ENCODE results near the gene APBA2.

Gene APBA2

GRCh38 chr15:28942046-28942445, 56.3 kb downstream of the APBA2 start:
- no peak for DNase-seq

DNA sequence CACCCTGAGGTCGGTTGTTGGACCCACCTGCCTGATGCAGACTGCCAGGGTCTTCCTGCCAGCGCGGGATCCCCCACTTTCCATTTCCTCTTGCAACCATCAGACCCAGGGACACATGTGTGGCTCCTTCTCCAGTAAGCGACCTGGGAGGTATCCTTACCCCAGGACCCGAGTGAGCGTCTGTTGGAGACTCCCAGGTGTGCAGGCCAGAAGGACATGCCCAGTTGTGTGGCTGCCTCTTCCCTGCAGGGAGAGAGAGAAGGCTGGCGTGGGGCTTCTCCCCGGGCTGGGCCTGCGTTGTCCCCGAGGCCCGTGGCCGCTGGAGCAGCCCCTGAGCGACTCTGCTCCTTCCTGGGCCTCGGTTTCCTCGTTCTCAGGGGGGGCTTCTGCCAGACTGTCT, 56.8 kb downstream of the APBA2 start:
- DNase-seq: no peak

- no peak for DNase-seq
Observed at GRCh38 chr15:28943146-28943545, 57.4 kb downstream of the APBA2 start.

DNA sequence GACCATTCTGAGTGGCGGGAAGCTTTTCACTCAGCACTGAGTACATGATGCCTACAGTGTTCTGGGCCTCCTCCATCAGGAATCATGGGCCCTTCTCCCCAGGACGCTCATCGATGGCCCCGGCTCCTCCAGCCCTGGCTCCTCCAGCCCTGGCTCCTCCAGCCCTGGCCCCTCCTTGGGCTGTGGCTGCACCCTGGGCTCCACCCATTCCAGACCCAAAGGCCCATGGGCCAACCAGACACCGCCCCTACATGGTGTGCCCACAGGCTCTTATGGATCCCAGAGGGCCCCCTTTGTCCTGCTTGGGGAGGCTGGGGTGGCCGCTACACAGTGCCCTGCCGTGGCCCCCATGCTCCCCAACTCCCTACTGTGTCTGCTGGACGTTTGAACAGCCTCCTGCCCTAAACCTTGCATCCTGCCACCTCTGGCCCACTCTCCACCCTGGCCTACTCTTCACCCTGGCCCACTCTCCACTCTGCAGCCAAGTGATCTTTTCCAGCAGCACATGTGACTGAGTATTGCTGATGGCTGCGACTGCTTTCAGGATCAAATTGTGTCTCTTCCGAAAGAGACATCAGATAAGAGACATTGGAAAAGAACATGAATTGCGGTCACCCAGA, 57.9 kb downstream of the APBA2 start:
- DNase-seq: no peak

GRCh38 chr15:28944286-28944685, 58.5 kb downstream of the APBA2 start:
- no peak for DNase-seq

- no peak for DNase-seq
Observed at GRCh38 chr15:28944696-28945300, 59.0 kb downstream of the APBA2 start.

DNA sequence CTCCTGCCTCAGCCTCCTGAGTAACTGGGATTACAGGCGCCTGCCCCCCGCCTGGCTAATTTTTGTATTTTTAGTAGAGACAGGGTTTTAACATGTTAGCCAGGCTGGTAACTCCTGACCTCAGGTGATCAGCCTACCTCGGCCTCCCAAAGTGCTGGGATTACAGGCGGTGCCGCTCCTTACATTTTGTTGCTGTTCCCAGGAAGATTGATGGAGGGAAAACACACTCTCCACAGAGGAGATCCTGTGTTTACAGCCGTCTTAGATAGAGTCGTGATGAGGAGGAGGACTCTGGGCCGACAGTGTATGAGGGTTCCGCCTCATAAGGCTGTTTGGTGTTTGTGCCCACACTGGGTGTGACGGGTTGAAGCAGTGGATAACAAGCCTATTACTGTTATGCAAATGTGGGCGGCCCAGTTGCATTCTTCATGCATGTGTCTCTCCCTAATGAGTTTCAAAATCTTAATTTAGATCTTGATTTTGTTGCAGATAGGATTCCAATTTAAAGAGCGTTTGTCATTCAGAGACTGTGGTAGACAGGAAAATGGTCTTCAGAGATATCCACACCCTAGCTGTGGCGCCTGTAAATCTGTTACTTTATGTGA, 60.0 kb downstream of the APBA2 start:
- no peak for DNase-seq

DNA sequence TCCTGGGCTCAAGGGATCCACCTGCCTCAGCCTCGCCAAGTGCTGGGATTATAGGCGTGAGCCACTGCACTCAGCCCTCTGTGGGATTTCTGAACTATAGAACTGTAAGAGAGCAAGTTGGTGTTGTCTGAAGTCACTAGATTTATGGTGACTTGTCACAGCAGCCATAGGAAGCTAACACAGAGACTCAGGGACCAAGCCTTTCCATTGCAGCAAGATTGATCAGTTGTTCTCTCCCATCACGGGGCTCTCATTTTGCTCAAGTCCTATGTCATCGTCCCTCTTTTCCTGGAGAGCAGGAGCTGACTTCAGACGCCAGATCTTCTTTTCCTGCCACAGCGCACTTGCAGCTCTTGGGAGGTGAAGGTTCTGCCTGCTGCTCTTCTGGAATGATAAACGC, 61.0 kb downstream of the APBA2 start:
- DNase-seq: no peak

GRCh38 chr15:28947221-28947674, 61.5 kb downstream of the APBA2 start:
- DNase-seq: no peak

DNA sequence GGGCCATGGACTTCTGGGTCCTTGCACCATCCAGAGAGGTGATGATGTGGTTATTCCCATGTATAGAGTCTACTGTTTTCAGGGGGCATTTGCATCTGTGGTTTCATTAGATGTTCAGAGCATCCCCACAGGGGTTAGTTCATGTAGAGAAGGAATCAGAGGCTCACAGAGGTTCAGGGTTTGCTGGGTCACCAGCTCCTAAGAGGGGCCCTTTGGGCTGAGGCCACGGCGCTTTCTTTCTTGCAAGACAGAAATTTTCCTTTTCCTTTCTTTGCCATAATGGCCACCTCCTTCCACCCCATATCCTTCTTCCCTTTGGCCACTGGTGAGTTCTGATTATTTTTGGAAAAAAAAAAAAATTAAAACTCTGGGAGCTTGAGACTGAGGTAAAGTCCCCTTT, 62.3 kb downstream of the APBA2 start:
- no peak for DNase-seq

- DNase-seq: no peak
Observed at GRCh38 chr15:28950916-28951315, 65.1 kb downstream of the APBA2 start.

- DNase-seq: no peak
Observed at GRCh38 chr15:28952666-28953491, 67.1 kb downstream of the APBA2 start.

GRCh38 chr15:28953573-28954195, 67.9 kb downstream of the APBA2 start:
- DNase-seq: no peak

DNA sequence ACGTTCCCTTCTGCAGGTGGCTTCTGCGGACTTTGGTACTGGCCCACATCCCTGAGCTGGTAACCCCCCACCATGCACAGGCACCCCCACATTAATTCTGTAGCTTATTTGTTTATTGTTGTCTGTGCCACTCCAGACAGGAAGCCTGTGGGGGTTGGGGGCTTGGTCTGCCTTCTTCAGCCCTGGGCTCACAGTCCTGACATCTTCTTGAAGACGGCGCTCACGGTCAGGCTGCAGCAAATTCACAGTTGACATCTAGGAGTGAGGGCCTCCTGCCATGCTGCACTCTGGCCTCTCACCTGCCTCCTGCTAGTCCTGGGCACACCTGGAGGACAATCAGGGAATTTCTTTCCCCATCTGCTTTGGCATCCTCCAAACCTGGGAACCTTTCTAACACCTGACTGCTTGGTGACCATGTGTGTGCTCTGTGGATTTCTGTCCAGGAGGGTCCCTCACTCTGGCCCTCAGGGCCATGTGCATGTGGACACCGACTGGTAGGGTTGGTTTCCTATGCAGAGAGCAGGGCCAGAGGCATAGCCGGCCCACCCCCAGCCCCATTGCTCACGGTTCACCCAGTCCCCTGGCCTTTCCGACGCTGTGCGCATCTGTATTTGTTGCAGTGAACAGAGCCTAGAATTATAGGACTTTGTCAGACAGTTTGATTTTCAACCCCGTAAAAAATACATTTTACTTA, 68.8 kb downstream of the APBA2 start:
- DNase-seq: no peak

GRCh38 chr15:28955160-28955992, 69.6 kb downstream of the APBA2 start:
- DNase-seq: peak; percentile 59

DNA sequence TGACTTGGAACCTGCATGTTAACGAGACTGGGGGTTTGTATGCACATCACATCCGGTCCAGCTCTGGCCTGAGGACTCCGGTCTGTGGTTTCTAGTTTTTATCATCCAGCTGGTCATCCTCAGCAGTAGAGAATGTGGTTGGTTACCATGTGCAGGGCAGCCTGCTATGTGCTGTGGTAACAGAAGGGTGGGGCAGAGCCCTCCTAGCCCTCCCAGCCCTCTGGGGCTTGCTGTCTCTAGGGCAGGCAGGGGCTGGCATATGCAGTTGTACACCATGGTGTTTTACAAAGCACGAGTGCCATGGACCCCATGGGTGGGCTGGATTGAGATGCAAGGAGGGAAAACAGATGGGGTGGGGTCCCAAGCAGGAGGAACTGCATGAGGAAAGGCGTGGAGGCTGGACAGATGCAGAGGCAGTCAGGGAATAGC, 70.2 kb downstream of the APBA2 start:
- DNase-seq: no peak

DNA sequence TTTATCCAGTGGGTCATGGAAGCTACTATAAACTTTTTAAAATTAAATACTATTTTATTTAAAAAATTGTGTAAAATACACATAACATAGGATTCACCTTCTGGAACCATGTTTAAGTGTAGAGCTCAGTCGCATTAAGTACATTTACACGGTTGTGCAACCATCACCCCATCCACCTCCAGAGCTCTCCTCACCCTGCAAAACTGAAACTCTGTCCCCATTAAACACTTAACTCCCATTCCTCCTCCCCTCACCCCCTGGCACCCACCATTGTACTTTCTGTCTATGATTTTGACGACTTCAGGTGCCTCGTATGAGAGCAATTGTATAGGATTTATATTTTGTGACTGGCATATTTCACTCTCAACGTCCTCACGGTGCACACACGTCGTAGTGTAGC, 70.7 kb downstream of the APBA2 start:
- no peak for DNase-seq

- DNase-seq: no peak
Observed at GRCh38 chr15:28957606-28958498, 72.1 kb downstream of the APBA2 start.

DNA sequence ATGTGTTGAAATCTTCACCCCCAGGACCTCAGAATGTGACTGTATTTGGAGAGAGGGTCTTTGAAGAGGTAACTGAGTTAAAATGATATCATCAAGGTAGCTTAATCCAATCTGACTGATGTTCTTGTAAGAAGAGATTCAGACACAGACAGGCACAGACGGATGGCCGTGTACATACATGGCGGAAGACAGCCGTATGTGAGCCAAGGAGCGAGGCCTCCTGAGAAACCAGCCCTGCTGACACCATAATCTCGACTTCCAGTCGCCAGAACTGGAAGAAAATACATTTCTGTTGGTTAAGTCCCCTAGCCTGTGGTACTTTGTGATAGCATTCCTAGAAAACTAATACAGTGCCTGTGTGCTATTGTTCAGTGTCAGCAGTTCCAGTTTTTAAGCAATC, 73.6 kb downstream of the APBA2 start:
- DNase-seq: no peak

DNA sequence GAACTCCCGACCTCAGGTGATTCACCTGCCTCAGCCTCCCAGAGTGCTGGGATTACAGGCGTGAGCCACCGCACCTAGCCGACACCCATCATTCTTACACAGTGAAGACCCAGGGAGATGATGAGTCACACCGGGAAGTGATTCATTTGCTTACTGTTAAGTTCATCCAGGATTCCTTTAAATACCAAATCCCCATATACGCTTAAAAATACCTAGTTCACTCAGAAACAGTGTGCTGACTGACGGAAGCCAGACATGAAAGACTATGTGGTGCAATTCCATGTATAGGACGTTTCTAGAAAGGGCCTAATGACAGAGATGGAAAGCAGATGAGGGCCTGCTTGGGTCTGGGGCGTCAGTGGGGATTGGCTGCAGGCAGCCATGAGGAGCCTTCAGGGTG, 75.2 kb downstream of the APBA2 start:
- DNase-seq: no peak

- no peak for DNase-seq
Observed at GRCh38 chr15:28961391-28961790, 75.6 kb downstream of the APBA2 start.

Data from KG1 (cell line).